H54 (cell line): ENCODE data around the gene MYO3B.
"Not testable (repeated sequence)": the region's sequence is repeated elsewhere in the genome, so short reads cannot be mapped to it uniquely, and the experiment has no call there.

Experiments
- DNase-seq: peaks from one replicate; pipeline ENCODE4 v3.0.0; 2011; ENCODE audit warnings: low spot score, mixed read lengths; ENCODE audit not compliant: insufficient read length
- FAIRE-seq: peaks from 3 replicates; lab custom pipeline; 2011; peaks lifted over from hg19 to GRCh38; lab: Jason Lieb, UNC
- POLR2A ChIP-seq: IDR thresholded peaks from 2 replicates; pipeline ENCODE4 v1.6.1; 2011; ENCODE audit warnings: low read depth, mild to moderate bottlenecking, low read length

Gene MYO3B

DNA sequence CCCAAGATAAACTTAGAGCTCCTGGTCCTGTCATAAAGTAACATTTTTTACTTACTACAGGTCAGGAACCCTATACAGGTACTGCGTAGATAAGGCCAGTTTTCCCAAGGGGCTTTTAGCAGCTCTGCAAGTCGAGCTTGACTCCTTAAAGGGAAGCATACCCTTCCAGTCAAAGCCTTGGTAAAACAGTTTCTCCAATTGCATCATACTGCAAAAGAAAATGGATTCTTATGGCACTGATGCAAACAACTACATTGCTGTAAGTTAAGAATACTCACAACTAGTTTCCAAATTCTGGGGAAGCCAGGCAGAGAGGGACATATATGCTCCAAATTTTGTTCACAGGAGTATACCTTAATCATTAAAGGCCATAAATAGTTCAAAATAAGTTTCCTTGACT is 31.0 kb downstream of the MYO3B start:
- DNase-seq = no peak
- no peak for TF ChIP-seq POLR2A

DNA sequence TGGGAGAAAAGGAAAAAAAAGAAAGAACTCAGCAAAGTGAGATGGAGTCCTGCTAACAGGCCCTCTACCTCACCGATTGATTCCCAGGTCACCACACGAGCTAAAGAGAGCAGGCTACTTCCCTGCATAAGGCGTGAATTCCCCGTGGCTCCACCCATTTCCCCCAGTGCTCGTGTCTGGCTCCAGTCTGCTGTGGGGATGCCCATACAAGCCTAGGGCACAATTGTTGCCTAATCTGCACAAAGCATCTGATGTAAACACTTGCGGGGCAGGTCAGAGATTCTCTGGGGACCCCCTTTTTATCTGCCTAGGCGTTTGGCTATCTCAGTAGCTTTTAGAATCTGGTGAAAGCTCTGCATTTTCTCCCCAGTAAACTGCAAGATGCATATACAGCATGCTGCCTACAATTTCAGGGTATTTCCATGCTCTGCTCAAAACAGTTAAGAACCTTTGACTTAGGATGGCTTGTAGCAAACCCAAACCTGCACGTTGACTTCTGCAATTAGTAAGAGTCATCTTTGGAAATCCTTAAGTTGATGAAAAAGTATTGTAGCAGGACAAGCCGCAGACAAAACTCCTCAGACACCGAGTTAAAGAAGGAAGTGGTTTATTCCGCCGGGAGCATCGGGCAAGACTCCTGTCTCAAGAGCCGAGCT is 34.8 kb downstream of the MYO3B start:
- FAIRE-seq = no peak
- DNase-seq = no peak
- no peak for TF ChIP-seq POLR2A

More for the DNA sequence above, 31.0 kb downstream of the MYO3B start:
- FAIRE-seq = no peak

DNA sequence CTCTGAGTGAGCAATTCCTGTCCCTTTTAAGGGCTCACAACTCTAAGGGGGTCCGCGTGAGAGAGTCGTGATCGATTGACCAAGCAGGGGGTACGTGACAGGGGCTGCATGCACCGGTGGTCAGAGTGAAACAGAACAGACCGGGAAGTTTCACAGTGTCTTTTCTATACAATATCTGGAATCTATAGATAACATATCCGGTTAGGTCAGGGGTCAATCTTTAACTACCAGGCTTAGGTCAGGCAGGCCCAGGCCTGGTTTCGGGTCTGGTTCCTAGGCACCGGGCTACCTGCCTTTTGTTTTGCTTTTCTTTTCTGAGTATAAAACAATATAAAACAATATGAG is 35.3 kb downstream of the MYO3B start:
- FAIRE-seq, DNase-seq: not testable (repeated sequence)

DNA sequence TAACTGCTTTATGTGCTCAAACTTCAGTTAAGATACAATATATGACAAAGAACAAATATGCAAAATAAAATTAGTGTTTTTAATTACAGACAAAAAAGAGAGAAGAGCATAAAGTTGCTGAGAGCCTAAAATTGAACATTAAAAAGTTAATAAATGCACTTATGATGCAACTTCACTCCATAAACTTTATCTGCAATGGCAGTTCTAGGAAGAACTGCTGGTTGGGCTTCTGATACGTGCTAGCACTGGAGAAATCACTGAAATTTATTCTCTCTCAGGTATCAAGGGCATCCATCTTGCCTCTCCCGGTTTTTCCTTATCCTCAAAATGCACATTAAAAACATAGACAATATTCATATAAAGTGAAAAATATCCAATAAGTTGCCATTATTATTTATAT is 35.7 kb downstream of the MYO3B start:
- FAIRE-seq = no peak
- no peak for TF ChIP-seq POLR2A
- DNase-seq = no peak

DNA sequence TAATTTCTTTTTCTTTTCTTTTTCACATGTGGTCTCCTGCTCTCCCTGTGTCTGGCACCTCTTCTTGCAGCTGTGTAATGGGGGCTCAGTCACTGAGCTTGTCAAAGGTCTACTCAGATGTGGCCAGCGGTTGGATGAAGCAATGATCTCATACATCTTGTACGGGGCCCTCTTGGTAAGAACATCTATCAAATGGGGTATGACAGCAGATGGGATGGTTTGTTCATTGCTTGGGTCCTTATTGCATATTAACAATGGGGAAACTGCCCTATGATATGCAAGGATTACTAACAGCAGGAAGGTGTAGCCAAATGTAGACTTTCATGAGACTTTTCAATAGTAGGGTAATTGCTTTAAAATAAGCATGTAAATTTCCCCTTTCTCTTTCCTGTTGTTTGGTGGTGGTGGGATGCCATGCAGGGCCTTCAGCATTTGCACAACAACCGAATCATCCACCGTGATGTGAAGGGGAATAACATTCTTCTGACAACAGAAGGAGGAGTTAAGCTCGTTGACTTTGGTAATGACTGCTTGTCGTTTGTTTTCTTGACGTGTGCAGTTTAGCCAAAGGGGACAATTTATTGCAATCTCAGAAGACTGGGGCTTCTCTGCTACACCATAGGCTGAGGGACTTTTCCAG is 36.5 kb downstream of the MYO3B start:
- TF ChIP-seq POLR2A = no peak
- FAIRE-seq (no peak), DNase-seq (no peak)

DNA sequence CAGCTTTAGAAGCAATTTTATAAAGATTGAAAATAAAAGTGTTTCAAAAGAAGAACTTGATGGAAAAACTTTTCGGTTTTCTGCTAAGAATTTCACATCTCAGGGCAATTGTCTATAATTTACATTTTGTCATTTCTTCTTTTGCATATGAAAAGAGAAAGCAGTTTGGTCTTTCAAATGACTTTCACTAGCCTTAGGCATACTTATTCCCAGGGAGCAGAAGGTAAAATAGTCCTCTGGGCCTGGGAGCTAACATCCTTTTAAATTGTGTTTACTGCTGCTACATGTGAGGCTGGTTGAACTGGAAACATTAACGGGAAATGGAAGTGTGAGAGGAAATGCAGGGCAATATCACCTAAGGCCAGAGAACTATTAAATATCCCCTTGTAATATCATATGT is 37.1 kb downstream of the MYO3B start:
- no peak for FAIRE-seq
- TF ChIP-seq POLR2A = no peak
- DNase-seq = no peak

DNA sequence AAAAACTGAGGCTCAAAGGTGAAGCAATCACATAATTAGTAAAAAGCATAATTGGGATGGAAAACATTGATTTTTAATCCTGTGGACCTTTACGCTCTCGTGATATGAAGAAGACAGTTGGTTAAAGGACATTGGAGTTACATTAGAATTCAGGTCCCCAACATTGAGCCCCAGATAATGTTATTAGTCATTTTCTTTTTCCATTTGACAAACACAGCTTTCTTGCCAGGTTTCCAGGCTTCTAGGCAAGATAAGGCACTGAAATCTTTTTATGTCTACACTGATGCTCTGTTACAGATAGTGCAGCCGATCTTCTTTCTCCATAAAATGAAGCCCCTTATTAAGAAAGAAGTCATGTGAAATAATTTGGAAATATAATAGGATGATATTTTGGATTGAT is 38.5 kb downstream of the MYO3B start:
- DNase-seq = no peak
- TF ChIP-seq POLR2A = no peak
- FAIRE-seq = no peak

DNA sequence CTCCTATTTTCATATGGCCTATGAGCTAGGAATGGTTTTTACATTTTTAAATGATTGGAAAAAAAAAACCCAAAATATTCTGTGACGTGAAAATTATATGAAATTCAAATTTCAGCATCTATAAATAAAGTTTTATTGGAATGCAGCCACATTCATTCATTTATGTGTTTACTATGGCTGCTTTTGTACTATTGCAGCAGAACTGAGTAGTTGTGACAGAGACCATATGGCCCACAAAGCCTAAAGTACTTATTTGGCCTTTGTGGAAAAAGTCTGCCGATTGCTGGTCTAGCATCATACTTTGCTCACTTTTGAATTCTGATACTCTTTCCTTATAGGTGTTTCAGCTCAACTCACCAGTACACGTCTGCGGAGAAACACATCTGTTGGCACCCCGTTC is 39.0 kb downstream of the MYO3B start:
- no peak for TF ChIP-seq POLR2A
- FAIRE-seq = no peak
- no peak for DNase-seq

DNA sequence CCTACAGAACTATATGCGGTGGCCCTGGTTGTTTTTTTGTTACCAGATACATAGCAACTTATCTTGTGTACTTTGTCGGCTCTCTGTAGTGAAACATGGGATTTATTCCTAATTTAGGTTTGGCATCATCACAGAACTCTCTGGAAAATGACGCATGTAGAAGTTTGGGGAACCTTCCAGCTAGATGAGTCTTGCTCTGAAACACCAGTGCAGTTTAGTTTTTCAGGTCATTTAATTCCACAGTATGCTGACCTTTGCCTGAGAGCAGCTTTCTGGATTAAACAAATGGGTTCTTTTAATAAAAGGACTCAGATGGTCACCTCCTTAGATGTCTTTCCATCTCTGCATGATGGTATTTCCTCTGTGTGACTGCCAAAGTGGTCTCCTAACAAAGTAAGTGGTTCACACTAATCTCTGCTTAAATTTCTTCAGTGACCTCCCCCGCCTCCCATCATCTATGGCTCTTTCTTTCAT is 39.9 kb downstream of the MYO3B start:
- no peak for TF ChIP-seq POLR2A
- no peak for DNase-seq
- no peak for FAIRE-seq

DNA sequence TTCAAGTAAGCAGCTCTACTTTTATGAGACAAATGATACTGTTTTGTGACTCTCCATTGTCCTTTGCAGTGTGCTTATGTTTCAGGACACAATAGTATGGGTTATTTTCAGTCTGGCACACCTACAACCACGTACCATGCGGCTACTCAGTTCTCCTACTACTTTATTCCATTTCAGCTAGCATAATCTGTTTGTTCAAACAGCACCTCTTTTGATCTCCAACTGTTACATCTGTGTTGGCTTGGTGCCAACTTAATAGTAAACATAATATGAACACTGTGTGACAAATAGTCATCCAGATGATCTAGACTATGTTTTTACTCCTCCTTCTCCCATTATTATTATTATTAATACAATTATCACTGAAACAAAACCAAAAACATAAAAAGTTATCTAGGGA is 40.5 kb downstream of the MYO3B start:
- no peak for FAIRE-seq
- no peak for DNase-seq
- TF ChIP-seq POLR2A = no peak

DNA sequence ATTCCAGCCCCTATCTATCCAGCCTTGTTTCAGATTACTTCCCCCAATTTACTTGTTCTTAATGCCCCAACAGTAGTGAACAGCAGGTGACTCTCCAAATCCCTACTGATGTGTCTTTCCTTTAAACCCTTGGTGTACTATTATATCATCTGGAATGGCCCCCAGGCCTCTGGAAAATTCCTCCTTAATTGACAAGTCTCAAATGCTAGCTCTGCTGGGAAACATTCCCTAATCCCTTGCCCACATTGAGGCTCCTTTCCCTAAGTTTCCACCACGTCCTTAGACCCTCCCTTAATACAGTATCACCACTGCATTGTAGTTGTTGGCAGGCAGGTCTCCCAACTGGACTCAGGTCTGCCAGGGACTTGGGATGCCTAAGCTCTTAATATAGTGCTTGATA is 41.0 kb downstream of the MYO3B start:
- no peak for DNase-seq
- FAIRE-seq = no peak
- TF ChIP-seq POLR2A = no peak

DNA sequence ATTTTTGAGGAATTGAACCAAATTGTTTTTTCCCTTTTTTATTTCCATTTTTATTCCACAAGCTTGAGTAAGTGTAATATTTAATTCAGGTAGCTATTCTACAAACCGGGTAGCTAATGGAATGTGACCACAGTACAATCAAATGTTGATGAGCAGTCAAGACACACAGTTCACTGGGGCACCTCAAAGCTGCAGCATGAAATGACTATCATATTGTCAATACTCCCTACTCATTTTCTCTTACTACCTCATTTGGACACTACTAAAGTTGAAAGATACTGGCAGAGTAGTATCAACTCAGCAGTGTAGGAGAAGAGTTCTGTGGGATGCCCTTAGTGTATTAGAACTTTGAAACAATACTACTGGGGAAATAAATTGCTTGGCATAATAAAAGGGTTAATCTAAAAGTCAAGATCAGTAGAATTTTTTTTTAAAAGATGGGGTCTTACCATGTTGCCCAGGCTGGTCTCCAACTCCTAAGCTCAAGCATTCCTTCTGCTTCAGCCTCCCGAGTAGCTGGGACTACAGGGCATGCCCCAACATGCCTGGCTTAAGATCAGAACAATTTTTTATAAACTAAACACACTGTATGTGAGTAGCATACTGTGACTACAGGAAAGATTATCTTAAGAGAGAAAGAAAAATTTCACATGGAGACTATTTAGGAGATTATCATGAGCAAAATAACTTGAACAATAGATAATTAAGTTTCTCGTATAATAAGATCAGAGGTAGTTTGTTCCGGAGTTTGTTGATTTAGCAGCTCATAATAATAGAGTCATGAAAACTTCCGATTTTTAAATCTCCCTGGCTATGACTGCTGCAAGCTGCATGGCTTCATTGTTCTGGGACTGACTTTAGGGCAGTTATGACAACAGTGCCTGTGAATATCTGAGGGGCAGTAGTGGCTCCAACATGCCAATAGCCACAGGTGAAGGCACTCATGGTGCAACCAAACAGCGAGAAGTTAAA is 43.7 kb downstream of the MYO3B start:
- FAIRE-seq (no peak), DNase-seq (no peak)
- no peak for TF ChIP-seq POLR2A

DNA sequence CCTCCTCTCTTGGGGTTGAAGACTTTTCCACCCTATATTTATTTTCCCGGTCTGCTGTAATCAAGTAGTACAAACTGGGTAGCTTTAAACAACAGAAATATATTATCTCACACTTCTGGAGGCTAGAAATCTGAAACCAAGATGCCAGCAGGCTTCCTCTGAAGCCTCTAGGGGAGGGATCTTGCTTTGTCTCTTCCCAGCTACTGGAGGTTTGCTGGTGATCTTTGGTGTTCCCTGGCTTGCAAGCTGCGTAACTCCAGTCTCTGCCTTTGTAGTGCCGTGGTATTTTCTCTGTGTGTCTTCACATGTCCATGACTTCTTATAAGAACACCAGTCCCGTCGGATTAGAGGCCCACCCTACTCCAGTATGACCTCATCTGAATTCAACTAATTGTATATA is 44.4 kb downstream of the MYO3B start:
- TF ChIP-seq POLR2A = no peak
- FAIRE-seq (no peak), DNase-seq (no peak)

DNA sequence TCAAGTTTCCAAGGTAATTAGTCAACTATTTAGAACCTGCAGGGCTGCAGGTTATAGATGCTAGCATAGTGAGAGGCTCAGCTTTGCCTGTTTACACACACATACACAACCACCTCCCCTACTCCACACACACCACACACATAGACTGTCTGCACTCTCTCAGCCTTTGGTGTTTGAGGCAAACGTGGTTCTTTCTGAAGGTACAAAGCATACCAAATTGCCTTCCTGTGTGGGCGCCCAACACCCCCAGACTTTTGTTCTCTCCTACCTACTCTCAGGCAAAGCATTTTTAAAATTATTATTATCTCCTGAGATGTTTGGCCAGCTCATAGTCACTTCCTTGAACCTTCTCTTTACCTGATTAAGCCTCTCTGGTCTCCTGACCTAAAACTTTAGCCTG is 44.9 kb downstream of the MYO3B start:
- FAIRE-seq (no peak), DNase-seq (no peak)
- TF ChIP-seq POLR2A = no peak
